Fibroblast of lung (primary cell): ENCODE data around the gene CD244. TPM values are rescaled to one million over a fixed set of nuclear protein-coding genes. Genes with fewer than 3 reads are reported as not detected.

ENCODE experiments used
- DNase-seq, 2 donors: peaks; one replicate each; pipeline versions ENCODE4 v3.0.0 to v3.0.0-alpha.2; 2010; ENCODE audit warnings: low read depth in 2 of 2
- H2AFZ ChIP-seq: 2 replicates; pipeline ENCODE4 v1.5.1; 2012; ENCODE audit warnings: low read length, control low read depth, inconsistent platforms
- H3K27ac ChIP-seq: 2 replicates; pipeline ENCODE4 v1.5.1; 2011; ENCODE audit warnings: low read length, control low read depth; ENCODE audit not compliant: insufficient read depth
- H3K27me3 ChIP-seq: 2 replicates; pipeline ENCODE4 v1.5.1; 2011; ENCODE audit warnings: mild to moderate bottlenecking, low read length; ENCODE audit not compliant: control insufficient read depth, insufficient read depth
- H3K36me3 ChIP-seq: 2 replicates; pipeline ENCODE4 v1.5.1; 2011; ENCODE audit warnings: low read length; ENCODE audit not compliant: control insufficient read depth, insufficient read depth
- H3K4me1 ChIP-seq: 2 replicates; pipeline ENCODE4 v1.5.1; 2011; ENCODE audit warnings: low read length; ENCODE audit not compliant: control insufficient read depth, insufficient read depth; ENCODE audit errors: extremely low read depth
- H3K4me2 ChIP-seq: 2 replicates; pipeline ENCODE4 v1.5.1; 2011; ENCODE audit warnings: low read length, control low read depth; ENCODE audit not compliant: insufficient read depth; ENCODE audit errors: extremely low read depth
- H3K4me3 ChIP-seq, 4 experiments: fragments of 200-600 bp in 1 of 4; sonication (generic) in 1 of 4; replicated peaks in 1 of 4; 2 replicates each; pipeline ENCODE4 v1.5.1; 2011 to 2016; ENCODE audit warnings: low read length in 4 of 4, low read depth in 3 of 4, mild to moderate bottlenecking in 3 of 4, control low read depth in 2 of 4, inconsistent platforms in 1 of 4, mixed read lengths in 1 of 4; ENCODE audit not compliant: insufficient read depth in 1 of 4; ENCODE audit errors: control extremely low read depth in 1 of 4
- H3K79me2 ChIP-seq: 2 replicates; pipeline ENCODE4 v1.5.1; 2012; ENCODE audit warnings: mild to moderate bottlenecking, low read length, inconsistent platforms; ENCODE audit not compliant: control insufficient read depth, insufficient read depth
- H3K9ac ChIP-seq: 2 replicates; pipeline ENCODE4 v1.5.1; 2011; ENCODE audit warnings: mild to moderate bottlenecking, low read length, control low read depth; ENCODE audit not compliant: insufficient read depth
- H3K9me3 ChIP-seq: 2 replicates; pipeline ENCODE4 v1.5.1; 2012; ENCODE audit warnings: low read depth, low read length; ENCODE audit not compliant: control insufficient read depth, insufficient read depth
- H4K20me1 ChIP-seq: 2 replicates; pipeline ENCODE4 v1.5.1; 2011; ENCODE audit warnings: low read length; ENCODE audit not compliant: control insufficient read depth, insufficient read depth; ENCODE audit errors: extremely low read depth
- CTCF ChIP-seq, 2 donors: IDR thresholded peaks in 1 of 2; conservative IDR thresholded peaks in 1 of 2; 1 replicate in 1 of 2; 2 replicates in 1 of 2; pipeline ENCODE4 v1.5.1; 2011 to 2012; ENCODE audit warnings: low read length in 2 of 2, control low read depth in 1 of 2, inconsistent platforms in 1 of 2, low read depth in 1 of 2, mild to moderate bottlenecking in 1 of 2
- EZH2 ChIP-seq: IDR thresholded peaks from 2 replicates; pipeline ENCODE4 v1.5.1; 2012; ENCODE audit warnings: low read length, control low read depth, mild to moderate bottlenecking; ENCODE audit errors: missing control alignments
- polyA plus RNA-seq, 2 donors: library from polyadenylated mRNA; depleted of rRNA in 1 of 2; stranded (reverse) in 1 of 2; unstranded in 1 of 2; fragments of >200 nt; gene quantifications; 2 replicates each; pipeline ENCODE4 v1.2.1, GENCODE V29; 2011 to 2012; ENCODE audit warnings: missing spikeins in 1 of 2
- total RNA-seq: library from RNA; depleted of rRNA; stranded (reverse); fragments of >200 nt; gene quantifications from 2 replicates; pipeline ENCODE4 v1.2.1, GENCODE V29; 2014

CD244 gene
- total and polyA plus RNA-seq, 2 donors (not counting 1 experiment from before 2014, with no cell fraction given): not detected

- H3K79me2 ChIP-seq: no peaks in the 10 kb centered on the region
- H3K4me2 ChIP-seq: no peak overlapping the region
- peak; percentile 23 to 55 for TF ChIP-seq CTCF (conservative IDR thresholded peaks at IDR 0.05 in 1 of 2, IDR thresholded peaks at IDR 0.05 in 1 of 2; ENCODE audit: low read depth in 1 of 2, low read length in 2 of 2)
- TF ChIP-seq EZH2: no peak
- no peaks in the 10 kb centered on the region for H3K36me3 ChIP-seq
- no peaks in the 10 kb centered on the region for H3K4me1 ChIP-seq
- H3K9ac ChIP-seq: no peak overlapping the region
- no peak overlapping the region for H3K4me3 ChIP-seq
- no peak overlapping the region for H2AFZ ChIP-seq
- peak; percentile 7 to 54 for DNase-seq
- H3K27me3 ChIP-seq: no peaks in the 10 kb centered on the region
- no peak overlapping the region for H3K27ac ChIP-seq
- no peaks in the 10 kb centered on the region for H4K20me1 ChIP-seq
- H3K9me3 ChIP-seq: no peaks in the 10 kb centered on the region
Measured at GRCh38 chr1:160834945-160835565, 27.6 kb downstream of the CD244 start.

DNA sequence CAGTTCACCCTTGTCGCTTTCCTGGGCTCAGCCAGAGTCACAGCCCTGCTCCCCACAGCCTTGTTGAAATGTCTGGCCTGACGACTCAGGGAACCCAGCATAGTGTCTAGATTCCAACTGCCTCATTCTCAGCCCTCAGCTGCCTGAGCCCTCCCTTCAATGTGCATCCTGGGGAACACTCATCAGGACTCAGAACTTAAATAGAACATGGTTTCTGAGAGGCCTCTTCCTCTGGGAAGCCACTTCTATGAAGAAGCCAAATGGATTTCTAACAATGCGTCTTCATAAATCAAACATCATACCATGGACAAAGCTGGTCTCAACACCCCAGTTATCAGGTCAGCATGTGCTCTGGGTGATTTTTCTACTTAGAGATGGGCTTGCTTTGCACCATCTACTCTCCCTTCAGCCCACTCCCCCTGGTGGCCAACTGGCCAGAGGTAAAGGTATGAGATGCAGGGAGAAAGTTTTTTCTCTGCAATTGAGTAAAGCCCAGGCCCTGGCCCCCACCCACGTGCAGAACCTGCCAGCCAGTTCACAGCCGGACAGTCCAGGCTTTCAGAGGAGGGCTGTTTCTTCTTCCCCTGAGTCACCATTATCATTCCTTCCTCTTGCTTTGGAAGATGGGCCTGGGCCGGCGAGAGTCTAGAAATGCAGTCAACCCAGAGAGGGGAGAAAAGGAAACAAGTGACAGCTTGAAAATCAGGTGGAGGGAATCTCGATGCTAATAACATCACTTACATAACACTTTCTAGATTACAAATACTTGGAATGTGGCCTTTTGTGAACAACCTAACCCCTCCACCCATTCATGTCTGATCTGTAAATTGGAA, 32.1 kb downstream of the CD244 start:
- Histone ChIP-seq H3K4me3 (no peak overlapping the region), H2AFZ (no peak overlapping the region), H3K27ac (no peak overlapping the region), H3K9me3 (no peaks in the 10 kb centered on the region), H3K27me3 (no peaks in the 10 kb centered on the region), H3K79me2 (no peaks in the 10 kb centered on the region), H3K9ac (no peak overlapping the region), H3K36me3 (no peaks in the 10 kb centered on the region), H3K4me1 (no peaks in the 10 kb centered on the region), H3K4me2 (no peak overlapping the region), H4K20me1 (no peaks in the 10 kb centered on the region)
- TF ChIP-seq CTCF (conservative IDR thresholded peaks at IDR 0.05 in 1 of 2, IDR thresholded peaks at IDR 0.05 in 1 of 2; ENCODE audit: low read depth in 1 of 2, low read length in 2 of 2) (peak; percentile 32 to 42), EZH2 (no peak)
- peak in 1 of 2 donors; percentile 28 for DNase-seq

GRCh38 chr1:160829766-160830165, 32.9 kb downstream of the CD244 start:
- H3K9ac ChIP-seq: no peak overlapping the region
- no peak overlapping the region for H3K4me2 ChIP-seq
- H3K4me3 ChIP-seq: no peak overlapping the region
- no peak for DNase-seq
- no peaks in the 10 kb centered on the region for H4K20me1 ChIP-seq
- no peaks in the 10 kb centered on the region for H3K79me2 ChIP-seq
- H3K9me3 ChIP-seq: no peaks in the 10 kb centered on the region
- TF ChIP-seq CTCF (conservative IDR thresholded peaks at IDR 0.05 in 1 of 2, IDR thresholded peaks at IDR 0.05 in 1 of 2; ENCODE audit: low read depth in 1 of 2, low read length in 2 of 2): no peak
- no peak for TF ChIP-seq EZH2
- H2AFZ ChIP-seq: no peak overlapping the region
- H3K4me1 ChIP-seq: no peaks in the 10 kb centered on the region
- H3K36me3 ChIP-seq: no peaks in the 10 kb centered on the region
- H3K27ac ChIP-seq: no peak overlapping the region
- no peaks in the 10 kb centered on the region for H3K27me3 ChIP-seq
